Body of pancreas (tissue), 4 donors: Measurements from ENCODE around the gene MGP.

ENCODE experiments used
- POLR2A ChIP-seq, 3 donors: fragments of 450-650 bp; IDR thresholded peaks; one replicate each; pipeline ENCODE4 v1.6.1; 2016; ENCODE audit warnings: antibody characterized with exemption in 3 of 3, mild to moderate bottlenecking in 2 of 3
- TF ChIP-seq, protein P1 (sequence below), 7 experiments: fragments of 450-650 bp in 4 of 7; fragments of 200-600 bp in 3 of 7; sonication (generic) in 3 of 7; IDR thresholded peaks; one replicate each; pipeline ENCODE4 v1.5.1; 2016 to 2019; ENCODE audit warnings: antibody characterized with exemption in 7 of 7

DNA sequence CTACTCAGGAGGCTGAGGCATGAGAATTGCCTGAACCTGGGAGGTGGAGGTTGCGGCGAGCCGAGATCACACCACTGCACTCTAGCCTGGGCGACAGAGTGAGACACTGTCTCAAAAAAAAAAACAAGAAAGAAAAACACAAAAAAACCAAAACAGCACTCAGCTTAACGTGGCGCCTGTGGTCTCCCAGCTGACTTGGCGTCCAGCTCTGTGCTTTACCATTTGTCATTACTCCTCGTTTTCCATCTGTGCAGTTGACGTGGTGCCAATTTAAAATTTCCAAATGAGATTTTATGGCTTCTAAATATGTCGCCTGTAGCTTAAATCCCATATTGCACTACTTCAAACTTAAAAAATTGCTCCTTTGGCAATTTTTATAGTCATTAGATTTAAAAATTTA is 2.0 kb downstream of the MGP start:
- TF ChIP-seq POLR2A (IDR thresholded peaks at IDR 0.05) = no peak
- TF ChIP-seq, protein P1, sequence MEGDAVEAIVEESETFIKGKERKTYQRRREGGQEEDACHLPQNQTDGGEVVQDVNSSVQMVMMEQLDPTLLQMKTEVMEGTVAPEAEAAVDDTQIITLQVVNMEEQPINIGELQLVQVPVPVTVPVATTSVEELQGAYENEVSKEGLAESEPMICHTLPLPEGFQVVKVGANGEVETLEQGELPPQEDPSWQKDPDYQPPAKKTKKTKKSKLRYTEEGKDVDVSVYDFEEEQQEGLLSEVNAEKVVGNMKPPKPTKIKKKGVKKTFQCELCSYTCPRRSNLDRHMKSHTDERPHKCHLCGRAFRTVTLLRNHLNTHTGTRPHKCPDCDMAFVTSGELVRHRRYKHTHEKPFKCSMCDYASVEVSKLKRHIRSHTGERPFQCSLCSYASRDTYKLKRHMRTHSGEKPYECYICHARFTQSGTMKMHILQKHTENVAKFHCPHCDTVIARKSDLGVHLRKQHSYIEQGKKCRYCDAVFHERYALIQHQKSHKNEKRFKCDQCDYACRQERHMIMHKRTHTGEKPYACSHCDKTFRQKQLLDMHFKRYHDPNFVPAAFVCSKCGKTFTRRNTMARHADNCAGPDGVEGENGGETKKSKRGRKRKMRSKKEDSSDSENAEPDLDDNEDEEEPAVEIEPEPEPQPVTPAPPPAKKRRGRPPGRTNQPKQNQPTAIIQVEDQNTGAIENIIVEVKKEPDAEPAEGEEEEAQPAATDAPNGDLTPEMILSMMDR (IDR thresholded peaks at IDR 0.05) = no peak
